GM21390 (cell line): ENCODE data around the gene ZNF157.
"Not testable (repeated sequence)": the region's sequence is repeated elsewhere in the genome, so short reads cannot be mapped to it uniquely, and the experiment has no call there.

Experiments used
- ATAC-seq: cut with Tn5 transposase; IDR thresholded peaks from one replicate; pipeline ENCODE4 v1.9.1; 2021; ENCODE audit not compliant: unreplicated experiment

Gene ZNF157

GRCh38 chrX:47370278-47370677, at the start of gene ZNF157:
TSS of gene ZNF157 (plus strand) at chrX:47370578. CDS start at chrX:47370669, 91 bp downstream.
- ATAC-seq: no peak

DNA sequence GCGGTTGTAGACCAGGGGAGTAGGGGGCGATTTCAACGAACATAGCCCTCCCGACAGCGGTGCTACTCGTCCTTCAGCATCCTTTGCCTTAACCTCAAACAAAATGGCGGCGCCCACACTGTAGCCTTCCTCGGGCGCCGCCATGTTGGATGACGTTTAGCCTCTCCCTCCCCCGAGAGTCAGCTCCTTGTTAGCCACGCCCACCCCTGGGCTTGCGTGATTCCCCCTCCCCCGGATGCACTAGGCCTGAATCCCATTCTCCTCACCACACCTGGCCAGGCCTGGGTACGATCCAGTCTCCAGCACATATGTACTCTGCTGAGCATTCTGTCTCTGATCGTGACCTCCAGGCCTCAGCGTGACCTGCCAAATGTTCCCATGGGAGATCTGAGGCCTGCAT, 49.0 kb upstream of the ZNF157 start:
- no peak for ATAC-seq

- ATAC-seq: no peak
These were observed 48.5 kb upstream of the ZNF157 start for GRCh38 chrX:47321823-47322371.

DNA sequence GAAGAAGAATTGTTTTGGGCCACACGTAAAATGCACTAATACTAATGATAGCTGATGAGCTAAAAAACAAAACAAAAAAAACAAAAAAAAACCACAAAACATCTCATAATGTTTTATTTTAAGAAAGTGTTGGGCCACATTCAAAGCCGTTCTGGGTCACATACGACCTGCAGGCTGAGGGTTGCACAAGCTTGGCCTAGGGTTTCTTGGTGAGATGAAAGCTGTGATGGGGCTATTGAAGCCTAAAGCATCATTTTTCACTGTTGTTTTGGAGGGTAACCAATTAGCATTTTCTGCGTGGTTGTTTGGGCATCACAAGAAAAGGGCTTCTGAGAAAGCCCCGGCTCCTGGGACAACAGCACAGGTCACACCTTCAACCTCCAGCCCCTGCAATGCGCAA, 42.5 kb upstream of the ZNF157 start:
- ATAC-seq: no peak

DNA sequence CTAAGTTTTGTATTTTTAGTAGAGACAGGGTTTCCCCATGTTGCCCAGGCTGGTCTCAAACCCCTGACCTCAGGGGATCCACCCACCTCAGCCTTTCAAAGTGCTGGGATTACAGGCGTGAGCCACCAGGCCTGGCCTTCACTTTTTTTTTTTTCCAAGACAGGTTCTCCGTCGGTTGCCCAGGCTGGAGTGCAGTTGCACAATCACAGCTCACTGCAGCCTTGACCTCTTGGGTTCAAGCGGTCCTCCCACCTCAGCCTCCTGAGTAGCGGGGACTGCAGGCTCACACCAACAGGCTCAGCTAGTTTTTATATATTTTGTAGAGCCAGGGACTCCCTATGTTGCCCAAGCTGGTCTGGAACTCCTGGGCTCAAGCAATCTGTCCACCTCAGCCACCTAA, 37.6 kb upstream of the ZNF157 start:
- ATAC-seq: not testable (repeated sequence)

DNA sequence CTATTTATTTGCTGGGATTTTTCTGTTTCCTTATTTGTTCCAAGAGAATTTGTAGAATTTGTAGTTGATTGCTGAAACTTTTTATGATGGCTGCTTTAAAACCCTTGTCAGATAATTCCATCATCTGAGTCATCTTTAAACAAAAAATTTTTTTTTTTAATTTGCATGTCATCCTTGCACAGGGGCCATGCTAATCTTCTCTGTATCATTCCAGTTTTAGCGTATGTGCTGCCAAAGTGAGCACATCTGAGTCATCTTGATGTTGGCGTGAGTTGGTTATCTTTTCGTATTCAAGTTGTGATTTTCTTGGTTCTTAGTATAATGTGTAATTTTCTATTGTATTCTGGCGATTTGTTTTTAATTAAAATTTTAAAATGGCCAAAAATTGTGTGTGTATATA, 18.7 kb upstream of the ZNF157 start:
- no peak for ATAC-seq

DNA sequence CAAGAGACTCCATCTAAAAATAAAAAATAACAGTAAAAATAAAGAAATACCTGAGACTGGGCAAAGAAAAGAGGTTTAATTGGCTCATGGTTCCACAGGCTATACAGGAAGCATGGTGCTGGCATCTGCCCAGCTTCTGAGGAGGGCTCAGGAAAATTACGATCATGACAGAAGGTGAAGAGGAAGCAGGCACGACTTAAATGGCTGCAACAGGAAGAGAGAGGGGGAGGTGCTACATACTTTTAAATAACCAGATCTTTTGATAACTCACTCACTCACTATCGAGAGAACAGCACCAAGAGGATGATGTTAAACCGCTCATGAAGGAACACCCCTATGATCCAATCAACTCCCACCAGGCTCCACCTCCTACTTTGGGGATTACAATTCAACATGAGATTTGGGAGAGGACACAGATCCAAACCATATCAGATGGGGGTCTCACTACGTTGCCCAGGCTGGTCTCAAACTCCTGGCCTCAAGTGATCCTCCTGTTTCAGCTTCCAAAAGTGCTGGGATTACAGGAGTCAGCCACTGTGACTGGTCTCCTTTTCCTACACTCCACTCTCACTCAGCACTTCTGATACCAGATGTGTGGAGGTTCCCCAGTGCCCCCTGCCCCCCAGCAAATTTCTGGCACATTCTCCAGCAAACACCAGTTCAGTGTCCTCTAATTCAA, 11.9 kb upstream of the ZNF157 start:
- ATAC-seq: no peak

DNA sequence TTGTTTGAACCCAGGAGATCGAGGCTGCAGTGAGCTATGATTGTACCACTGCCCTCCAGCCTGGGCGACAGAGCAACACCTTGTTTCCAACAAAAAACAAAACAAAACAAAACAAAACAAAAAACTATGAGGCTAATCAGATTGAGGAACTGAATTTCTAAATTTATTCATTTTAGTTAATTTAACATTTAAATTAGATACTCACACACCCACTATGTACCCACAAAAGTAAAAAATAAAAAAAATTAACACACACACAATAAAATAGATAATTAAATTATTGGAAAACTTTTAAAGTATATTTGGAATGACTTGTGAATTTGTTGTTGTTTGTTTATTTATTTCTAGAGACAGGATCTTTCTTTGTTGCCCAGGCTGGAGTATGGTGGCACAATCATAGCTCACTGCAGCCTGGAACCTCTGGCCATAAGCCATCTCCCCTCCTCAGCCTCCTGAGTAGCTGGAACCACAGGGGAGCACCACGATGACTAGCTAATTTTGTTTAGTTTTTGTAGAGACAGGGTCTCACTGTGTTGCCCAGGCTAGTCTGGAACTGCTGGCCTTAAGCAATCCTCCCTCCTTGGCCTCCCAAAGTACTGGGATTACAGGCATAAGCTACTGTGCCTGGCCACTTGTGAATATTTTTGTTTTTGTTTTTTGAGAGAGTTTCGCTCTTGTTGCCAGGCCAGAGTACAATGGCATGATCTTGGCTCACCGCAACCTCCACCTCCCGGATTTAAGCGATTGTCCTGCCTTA, 9.8 kb upstream of the ZNF157 start:
- no peak for ATAC-seq

GRCh38 chrX:47361538-47362511, 8.6 kb upstream of the ZNF157 start:
- peak; percentile 88 for ATAC-seq

- peak; percentile 35 for ATAC-seq
These were observed 4.2 kb upstream of the ZNF157 start for GRCh38 chrX:47366041-47366722.

DNA sequence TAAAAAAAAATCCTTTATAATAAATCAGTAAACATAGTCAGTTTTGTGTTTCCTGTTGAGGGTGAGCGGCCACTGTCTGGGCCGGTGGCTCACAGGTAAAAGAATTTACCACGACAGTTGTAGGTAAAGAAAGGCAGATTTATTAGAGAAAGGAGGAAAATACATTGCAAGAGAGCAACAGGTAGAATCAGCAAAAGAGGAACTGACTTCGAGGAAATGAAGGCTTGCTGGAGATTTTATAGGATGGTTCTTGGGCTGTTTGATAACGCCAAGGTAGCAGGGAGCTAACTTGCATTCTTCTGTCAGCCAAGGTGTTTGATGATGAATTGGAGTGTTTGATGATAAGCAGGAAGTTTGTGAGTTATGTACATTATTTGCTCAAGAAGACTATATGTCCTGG, 2.8 kb downstream of the ZNF157 start:
- no peak for ATAC-seq

DNA sequence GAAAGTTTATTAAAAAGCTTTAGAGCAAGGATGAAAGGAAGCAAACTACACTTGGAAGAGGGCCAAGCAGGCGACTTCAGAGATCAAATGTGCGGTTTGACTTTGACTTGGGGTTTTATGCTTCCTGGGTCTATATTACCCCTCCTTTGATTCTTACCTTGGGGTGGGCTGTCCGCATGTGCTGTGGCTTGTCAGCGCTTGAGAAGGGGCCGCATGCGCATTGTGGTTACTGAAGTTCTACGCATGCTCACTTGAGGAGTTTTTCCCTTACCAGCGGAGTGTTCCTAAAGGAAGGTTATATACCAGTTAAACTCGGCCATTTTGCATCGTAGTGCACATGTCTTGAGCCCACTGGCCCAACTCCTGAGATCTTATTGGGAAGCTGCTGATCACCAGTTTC, 9.9 kb downstream of the ZNF157 start:
- no peak for ATAC-seq

GRCh38 chrX:47380837-47381236, 10.5 kb downstream of the ZNF157 start:
- ATAC-seq: not testable (repeated sequence)

- no peak for ATAC-seq
These were observed 14.1 kb downstream of the ZNF157 start for GRCh38 chrX:47384502-47384901.

DNA sequence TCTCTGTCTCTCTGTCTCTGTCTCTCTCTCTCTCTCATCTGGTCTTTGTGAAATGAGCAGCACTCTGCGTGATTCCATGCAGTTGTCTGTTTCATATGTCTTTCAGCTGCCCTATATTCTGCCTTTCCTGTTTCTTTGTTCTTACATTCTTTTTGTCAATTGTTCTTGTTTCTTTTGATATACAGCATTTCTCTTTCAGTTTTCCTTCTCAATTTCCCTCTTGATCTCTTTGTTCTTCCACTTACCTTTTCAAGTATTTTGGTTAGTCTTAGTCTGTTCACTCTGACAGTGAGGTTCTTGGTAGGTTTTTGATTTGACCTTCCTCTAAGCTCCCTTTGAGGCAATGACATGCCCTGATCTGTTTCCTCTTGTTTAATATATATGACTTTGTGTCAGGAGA, 20.4 kb downstream of the ZNF157 start:
- ATAC-seq: no peak

- ATAC-seq: no peak
These were observed 42.8 kb downstream of the ZNF157 start for GRCh38 chrX:47413179-47413594.

DNA sequence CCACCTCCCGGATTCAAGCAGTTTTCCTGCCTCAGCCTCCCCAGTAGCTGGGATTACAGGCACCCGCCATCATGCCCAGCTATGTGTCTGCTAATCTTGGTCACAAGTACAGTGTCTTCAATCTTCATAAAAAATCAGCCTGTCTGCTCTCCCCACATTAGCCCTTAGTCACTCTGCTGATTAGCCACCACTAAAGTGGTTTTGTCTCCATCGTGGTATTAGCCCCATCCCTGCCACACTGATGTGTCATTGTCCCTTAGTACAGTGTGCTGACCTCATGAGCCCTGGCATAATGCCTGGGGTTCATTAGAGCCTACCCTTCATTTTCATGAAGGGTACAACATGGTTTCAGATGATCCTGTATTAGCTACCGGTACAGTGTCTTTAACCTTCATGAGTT, 49.9 kb downstream of the ZNF157 start:
- no peak for ATAC-seq

- ATAC-seq: no peak
These were observed 50.6 kb downstream of the ZNF157 start for GRCh38 chrX:47420962-47421361.

- no peak for ATAC-seq
These were observed 52.1 kb downstream of the ZNF157 start for GRCh38 chrX:47422444-47422843.

GRCh38 chrX:47430925-47431324, 60.5 kb downstream of the ZNF157 start:
- ATAC-seq: no peak

DNA sequence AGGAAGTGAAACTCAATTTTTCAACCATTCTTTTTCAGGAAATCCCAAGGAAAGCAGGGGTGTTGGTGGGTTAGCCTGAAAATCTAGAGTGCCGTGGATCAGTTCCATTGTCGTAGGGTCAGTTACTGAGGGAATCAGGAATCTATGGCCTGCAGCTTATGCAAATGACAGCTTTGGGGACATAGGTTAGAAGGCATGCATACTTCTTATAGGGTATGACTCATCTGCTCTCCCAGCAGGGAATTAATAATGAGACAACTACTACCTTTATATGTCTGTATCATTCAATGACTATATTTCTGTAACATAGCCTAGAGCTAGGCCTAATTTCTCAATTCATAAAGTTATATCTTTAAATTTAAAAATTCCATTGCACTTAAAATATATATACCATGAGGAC, 76.1 kb downstream of the ZNF157 start:
- no peak for ATAC-seq
